ENCODE data around the gene NLGN1.

DNA sequence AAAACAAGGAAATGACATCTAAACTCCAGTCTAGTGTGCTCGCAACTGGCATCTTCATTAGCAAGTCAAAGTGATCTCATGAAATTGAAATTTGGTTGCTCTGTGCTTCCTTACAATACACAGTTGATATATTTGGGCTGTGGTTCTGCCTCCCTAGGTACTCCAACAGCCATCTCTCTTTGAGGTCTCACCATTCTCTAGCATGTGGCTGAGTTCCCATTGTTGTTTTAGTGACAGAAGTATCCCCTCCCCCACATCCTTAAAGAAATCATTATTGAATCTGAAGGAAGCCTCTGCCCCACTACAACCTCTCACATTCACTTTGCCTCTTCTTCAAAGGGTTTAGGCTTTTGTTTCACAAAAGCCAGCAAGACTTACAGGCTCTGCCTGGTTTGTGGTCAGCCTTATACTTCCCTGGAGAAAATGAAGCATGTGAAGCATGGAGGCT is 516.5 kb downstream of the NLGN1 start:
- no peak for TF ChIP-seq CTCF (IDR thresholded peaks at IDR 0.05; ENCODE audit: poor library complexity)
- TF ChIP-seq EZH2 (IDR thresholded peaks at IDR 0.05; ENCODE audit: borderline replicate concordance), result no peak

Measured in hepatocyte (in vitro differentiated cells).